Stimulated activated CD8-positive, alpha-beta memory T cell treated with anti-CD3 and anti-CD28 coated beads, Interleukin-7, amount 100 ng/mL, for 1 hour (primary cell): Measurements from ENCODE around the gene RPS8.
"Not testable (repeated sequence)": the region's sequence is repeated elsewhere in the genome, so short reads cannot be mapped to it uniquely, and the experiment has no call there.

ENCODE experiments used
- DNase-seq, 2 donors: peaks; one replicate each; pipeline ENCODE4 v3.0.0-alpha.2; 2020; ENCODE audit warnings: low read depth in 2 of 2

RPS8 gene

DNA sequence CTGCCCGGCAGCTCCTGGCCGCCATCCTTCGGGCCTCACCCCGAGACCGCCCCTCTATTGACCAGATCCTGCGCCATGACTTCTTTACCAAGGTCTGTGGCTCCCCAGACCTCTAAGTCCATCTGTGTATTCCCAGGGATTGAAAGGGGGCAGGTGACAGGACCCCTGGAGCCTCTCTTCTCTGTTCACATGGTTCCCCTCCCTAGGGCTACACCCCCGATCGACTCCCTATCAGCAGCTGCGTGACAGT is 27.6 kb downstream of the RPS8 start:
- DNase-seq: no peak

DNA sequence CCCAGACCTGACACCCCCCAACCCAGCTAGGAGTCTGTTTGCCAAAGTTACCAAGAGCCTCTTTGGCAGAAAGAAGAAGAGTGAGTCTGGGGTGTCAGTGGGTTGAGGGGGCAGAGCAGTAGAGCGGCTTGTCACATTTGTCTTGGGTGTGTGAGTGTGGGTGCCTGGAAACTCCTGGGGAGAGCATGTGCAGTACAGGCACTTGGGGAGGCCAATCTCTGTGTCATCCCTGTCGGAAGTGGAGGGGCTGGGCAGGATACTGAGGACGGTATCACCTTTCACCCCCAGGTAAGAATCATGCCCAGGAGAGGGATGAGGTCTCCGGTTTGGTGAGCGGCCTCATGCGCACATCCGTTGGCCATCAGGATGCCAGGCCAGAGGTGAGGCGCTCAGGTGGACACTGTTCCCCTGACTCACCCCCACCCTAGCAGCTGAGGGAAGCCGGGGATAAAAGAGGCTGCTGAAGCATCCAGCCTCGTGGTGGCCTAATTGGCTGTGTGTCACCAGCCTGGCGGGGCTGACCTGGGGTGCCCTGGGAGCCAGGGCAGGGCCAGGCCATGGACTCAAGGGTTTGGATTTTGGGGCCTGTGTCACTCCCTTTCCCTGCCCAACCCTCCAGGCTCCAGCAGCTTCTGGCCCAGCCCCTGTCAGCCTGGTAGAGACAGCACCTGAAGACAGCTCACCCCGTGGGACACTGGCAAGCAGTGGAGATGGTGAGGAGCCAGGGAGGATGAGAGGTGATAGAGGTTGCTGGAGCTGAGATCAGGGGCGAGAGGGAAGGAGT is 28.2 kb downstream of the RPS8 start:
- DNase-seq: no peak

DNA sequence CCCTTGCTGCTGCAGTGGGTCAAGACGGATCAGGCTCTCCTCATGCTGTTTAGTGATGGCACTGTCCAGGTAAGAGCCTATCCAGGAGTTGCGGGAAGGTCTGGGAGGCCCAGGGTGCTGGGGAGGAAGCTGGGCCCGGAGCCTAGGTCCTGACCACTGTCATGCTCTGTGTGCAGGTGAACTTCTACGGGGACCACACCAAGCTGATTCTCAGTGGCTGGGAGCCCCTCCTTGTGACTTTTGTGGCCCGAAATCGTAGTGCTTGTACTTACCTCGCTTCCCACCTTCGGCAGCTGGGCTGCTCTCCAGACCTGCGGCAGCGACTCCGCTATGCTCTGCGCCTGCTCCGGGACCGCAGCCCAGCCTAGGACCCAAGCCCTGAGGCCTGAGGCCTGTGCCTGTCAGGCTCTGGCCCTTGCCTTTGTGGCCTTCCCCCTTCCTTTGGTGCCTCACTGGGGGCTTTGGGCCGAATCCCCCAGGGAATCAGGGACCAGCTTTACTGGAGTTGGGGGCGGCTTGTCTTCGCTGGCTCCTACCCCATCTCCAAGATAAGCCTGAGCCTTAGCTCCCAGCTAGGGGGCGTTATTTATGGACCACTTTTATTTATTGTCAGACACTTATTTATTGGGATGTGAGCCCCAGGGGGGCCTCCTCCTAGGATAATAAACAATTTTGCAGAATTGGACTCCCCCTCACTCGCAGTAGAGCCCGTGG is 30.1 kb downstream of the RPS8 start:
- DNase-seq: no peak

DNA sequence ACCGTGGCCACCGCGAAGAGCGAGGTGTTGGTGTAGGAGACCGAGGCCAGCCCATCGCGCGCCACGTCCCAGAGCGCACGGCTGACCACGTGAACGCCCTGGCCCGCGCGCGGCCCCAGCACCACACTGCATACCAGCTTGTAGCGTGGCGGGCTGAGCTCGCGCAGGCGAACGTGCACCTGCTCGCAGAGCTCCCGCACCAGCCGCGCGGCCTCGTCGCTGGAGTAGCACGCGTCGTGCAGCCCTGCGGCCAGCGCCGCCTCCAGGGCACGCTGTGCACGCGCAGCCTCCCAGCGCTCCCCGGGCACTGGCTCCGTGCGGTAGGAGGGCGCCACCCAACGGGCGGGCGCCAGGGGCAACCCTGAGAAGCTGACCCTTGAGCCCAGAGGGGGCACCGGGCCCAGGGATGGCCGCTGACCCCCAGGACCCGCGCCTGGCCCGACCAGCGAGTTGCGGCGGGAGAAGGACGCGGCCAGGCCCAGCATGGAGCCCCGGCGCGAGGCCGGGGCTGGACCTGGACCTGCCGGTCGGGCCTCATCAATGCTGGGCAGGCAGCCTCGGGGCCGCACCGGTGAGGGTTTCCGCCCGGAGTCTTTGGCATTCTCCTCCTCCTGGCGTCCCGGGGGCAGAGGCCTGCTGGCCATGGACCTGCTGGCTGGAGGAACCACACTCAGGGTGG is 30.8 kb downstream of the RPS8 start:
- DNase-seq: no peak

DNA sequence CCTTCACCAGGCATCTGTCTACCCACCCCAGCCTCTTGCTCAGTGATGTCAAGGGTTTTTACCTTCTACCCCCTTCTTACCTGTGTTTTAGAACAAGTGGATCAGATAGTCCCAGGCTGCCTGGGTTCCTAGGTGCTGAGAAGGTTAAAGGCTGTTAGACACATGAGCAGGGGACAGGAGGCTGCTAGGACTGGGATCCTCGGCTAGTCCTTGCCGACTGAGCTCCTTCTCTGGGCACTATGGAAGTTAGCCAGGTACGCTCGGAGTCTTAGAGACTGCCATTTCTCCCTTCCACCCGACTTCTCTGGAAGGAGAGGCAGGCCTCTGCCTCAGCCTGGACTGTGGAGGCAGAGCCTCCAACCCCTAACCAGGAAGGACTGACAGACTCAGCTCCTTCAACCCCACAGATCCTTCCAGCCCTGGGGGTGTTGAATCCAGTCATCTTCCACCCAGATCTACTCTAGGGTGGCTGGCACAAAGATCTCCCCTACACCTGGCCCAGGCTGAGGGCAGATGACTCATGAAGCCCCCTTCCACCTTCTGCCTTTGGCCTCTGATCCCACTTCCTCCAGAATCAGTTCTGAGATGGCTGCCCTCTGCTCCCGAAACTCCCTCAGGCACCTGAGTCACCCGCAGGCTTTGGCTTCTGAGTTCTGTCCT is 31.5 kb downstream of the RPS8 start, which contains the start of gene DYNLT4:
DYNLT4 (minus strand) TSS at position 648 of the 660 bp plus-strand sequence. CDS start 683 bp downstream, outside the sequence.
- DNase-seq: no peak

DNA sequence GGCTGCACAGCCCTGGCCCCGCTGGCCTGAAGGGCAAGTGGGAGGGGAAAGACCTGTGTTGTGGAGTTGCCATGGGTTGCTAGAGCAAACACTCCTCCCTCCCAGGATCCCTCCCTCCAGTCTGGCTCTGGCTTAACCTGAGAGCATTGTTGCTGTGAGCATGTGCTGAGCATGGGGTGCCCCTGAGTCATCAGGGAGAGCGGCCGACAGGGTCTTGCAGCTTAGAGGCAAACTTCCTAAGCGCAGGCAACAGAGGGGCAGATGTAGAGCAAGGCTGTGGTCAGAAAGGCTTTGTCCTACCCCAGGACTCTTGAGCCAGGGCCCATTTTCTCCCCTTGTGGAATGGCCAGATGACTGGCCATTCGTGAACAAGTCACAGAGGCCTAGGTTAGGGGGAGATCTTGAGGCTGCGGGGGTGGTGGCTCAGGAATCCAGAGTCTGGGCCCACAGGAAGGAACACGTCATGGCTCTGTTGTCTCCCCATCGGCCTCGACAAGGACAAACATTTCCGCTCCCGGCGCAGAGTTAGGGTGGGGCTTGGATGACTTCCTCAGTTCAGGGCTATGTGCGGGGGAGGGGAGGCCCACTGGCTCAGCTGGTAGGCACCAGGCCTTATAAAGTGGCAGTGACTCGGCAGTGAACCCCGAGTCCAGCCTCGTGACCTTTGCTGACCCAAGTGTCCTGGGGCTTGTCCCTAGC is 32.2 kb downstream of the RPS8 start:
- peak; percentile 73 to 76 for DNase-seq

DNA sequence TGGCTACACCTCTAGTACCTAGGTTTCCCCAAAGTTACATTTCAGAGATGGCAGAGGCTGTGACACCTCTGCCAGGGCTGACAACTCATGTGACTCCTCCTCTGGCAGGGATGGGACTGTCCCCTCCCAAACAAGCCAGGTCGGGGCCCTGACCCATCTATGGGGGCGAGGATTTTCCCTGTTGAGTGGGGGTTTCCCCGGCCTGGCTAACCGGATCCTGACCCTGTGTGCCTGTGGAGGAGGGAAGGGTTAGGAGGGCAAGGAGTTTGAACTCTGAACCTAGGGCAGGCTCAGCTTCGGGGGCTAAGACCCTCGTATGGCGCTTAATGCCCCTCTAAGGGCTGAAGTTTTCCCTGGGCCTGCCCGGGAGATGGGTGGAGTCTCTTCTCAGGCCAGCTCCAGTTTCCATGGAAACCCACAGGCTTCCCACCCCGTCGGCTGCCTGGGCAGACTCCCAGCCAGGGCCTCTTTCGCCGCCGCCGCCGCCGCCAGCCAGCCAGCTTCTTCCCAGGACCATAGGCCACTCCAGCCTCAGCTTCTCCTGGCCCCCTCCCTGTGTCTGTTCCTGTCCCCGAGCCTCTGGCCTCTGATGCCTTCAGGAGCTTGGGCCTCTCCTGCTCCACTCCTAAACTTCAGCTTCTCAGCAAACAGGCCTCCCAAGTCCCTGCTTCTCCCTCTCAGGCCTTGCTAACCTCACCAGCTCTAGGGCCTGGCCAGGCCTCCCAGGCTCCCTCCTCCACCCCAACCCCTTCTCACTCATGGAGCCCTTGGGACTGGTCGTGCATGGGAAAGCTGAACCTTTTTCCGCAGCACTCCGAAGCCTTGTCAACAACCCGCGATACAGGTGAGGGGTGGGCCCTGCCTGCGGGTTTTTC is 33.0 kb downstream of the RPS8 start, which contains the start of gene BTBD19:
BTBD19 (plus strand) TSS at position 461 of the 875 bp plus-strand sequence; CDS start at position 759, 298 bp downstream.
- DNase-seq: no peak

DNA sequence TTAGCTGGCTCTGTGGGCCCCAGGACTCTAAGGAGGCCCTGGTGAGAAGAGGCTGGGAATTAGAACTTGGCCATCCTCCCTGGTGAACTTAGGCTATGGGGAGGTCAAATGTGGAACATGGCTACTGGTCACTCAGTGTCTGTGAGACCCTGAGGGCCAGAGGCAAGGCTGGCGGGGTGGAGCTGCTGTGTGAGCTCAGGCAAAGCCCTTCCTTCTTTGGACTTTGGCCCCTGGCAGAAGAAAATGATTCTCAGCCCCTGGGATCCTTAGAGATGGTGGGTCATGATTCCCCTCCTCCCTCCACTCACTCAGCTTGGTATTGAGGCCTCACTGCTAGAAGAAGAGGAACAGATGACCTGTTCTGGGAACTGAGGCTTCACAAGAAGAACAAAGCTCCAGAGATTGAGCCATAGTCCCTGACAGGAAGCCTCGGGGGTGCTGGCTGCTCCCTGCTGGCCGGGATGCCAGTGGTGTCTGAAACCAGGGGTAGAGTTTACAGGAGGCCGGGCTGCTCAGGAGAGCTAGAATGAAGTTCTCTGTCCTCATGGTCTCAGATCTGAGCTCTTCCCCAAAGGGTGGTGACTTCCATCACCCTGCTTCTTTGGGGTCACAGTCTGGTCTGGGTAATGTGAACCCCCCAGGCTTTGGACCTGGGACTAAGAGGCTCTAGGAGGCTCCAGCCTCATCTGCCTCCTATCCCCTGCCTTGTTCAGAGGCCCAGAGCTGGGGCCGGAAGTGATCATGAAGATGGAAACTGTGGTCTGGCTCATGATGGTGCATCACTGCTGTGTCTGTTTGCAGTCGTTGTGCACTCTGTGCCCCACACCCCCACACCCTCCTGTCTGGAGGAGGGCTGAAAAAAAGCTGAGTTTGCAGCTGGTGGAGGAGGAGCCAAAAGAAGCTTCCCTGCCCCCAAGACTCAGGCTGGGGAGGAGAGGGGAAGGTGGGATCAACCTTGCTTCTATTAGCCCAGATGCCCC is 33.9 kb downstream of the RPS8 start:
- DNase-seq: peak; percentile 62 to 64

DNA sequence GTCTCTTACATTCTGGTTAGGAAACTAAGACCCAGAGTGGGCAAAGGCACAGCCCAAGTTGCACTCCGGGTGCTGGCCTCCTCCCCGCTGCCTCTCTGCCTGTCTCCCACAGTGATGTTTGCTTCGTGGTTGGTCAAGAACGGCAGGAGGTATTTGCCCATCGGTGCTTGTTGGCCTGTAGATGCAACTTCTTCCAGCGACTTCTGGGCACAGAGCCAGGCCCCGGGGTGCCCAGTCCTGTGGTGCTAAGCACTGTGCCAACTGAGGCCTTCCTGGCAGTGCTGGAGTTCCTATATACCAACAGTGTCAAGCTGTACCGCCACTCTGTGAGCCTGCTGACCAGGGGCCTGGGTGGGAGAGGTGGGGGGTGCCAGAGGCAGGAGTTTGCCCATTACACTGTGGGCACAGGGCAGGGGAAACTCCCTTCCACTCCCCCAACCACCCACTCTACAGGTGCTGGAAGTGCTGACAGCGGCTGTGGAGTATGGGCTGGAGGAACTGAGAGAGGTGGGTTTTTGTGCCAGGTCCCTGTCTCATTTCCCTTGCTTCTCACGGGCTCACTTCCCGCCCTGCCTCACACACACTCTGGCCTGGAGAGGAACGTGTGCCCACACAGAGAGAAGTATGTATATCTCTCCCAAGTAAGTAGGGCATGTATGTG is 34.9 kb downstream of the RPS8 start:
- DNase-seq: no peak

DNA sequence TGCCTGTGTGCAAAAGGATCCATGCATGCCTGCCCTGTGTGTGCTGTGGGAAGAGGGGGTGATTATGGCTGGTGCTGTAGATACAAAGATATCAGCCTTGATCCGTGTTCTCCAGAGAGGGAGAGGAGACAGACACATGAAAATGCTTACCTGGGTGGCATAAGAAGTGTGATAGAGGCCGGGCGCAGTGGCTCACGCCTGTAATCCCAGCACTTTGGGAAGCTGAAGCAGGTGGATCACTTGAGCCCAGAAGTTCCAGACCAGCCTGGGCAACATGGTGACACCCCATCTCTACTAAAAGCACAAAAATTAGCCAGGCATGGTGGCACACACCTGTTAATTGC is 35.4 kb downstream of the RPS8 start:
- not testable (repeated sequence) for DNase-seq

DNA sequence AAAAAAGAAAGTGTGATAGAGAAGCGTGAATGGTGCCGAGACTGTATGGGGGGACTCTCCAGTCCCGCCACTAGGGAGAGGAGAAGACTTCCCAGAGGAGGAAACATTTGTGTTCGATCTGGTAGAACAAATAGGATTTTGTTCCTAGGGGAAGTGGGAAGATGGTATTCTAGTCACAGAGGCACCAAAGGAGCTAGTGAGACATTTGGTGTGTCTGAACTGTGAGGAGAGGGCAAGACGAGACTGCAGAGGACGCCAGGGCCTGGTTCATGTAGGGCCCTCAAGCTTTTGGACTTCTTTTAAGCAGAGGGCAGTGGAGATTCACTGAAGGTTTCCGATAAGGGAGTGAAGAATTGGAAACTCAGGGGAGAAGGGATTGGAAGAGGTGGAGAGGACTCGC is 35.9 kb downstream of the RPS8 start:
- DNase-seq: no peak

DNA sequence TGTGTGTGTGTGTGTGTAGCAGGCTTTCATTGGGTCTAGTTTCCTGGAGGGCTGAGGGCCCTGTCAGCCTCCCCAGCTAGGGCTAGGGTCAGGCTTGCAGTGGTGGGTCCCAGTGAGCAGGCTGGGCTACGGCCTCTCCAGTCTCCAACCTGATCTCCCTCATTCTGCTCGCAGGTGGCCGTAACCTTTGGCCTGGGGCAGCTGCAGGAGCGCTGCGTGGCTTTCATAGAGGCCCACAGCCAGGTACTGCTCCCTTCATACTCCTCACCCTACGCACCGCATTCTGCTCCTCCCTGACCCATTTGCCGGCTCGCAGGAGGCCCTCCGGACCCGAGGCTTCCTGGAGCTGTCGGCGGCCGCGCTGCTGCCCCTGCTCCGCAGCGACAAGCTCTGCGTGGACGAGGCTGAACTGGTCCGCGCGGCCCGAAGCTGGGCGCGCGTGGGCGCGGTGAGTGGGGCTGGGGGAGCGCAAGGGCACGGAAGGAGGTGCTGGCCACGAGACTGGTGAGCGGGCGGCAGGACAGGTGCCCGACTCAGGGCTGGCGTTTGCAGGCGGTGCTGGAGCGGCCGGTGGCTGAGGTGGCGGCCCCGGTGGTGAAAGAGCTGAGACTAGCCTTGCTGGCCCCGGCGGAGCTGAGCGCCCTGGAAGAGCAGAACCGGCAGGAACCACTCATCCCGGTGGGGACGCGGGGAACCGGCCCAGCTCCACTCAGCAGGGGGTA is 37.6 kb downstream of the RPS8 start:
- DNase-seq: no peak

DNA sequence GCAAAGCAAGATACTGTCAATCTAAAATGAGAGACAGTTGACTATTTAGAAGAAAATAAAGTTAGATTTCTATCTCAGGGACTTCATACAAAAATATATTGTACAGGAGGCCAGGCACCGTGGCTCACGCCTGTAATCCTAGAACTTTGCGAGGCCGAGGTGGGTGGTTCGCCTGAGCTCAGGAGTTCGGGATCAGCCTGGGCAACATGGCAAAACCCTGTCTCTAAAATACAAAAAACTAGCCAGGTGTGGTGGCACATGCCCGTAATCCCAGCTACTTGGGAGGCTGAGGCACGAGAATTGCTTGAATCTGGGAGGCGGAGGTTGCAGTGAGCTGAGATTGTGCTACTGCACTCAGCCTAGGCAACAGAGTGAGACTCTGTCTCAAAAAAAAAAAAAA is 40.6 kb downstream of the RPS8 start:
- not testable (repeated sequence) for DNase-seq

DNA sequence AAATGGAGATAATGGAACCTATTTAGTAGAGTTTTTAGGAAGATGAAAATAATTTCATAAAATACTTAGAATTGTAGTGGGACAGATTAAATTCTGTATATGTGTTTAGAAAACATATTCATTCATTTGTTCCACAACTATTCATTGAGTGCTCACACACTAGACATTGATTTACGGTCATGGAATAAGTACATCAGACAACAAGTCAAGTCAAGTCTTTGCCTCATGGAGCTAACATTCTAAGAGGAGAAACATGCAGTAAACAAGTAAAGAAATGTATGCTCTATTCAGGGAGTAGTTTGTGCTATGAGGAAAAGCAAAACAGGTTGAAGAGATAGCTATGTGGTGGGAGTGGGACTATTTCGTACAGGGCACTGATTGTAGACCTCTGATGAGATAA is 42.0 kb downstream of the RPS8 start:
- DNase-seq: no peak

DNA sequence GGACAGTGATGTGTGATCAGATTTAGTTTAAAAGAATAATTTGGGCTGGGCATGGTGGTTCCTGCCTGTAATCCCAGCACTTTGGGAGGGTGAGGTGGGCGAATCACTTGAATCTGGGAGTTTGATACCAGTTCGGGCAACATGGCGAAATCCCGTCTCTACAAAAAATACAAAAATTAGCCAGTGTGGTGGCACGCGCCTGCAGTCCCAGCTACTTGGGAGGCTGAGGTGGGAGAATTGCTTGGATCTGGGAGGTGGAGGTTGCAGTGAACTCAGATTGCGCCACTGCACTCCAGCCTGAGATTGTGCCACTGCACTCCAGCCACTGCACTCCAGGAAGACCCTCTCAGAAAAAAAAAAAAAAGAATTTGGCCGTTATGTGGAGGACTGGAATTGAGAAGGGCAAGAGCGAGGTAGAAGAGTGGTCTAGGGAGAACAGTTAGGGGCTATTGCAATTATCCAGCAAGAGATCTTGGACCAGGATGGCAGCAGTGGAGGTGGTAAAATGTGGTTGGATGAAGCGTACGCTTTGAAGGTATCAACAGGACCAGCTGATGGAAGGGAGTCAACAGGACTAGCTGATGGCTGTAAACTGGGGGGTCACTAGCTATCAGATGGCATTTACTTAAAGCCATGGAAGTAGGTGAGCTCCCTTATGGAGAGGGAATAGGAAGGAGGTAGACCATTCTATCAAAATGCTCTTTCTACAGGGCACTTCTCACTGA is 42.6 kb downstream of the RPS8 start:
- no peak for DNase-seq

DNA sequence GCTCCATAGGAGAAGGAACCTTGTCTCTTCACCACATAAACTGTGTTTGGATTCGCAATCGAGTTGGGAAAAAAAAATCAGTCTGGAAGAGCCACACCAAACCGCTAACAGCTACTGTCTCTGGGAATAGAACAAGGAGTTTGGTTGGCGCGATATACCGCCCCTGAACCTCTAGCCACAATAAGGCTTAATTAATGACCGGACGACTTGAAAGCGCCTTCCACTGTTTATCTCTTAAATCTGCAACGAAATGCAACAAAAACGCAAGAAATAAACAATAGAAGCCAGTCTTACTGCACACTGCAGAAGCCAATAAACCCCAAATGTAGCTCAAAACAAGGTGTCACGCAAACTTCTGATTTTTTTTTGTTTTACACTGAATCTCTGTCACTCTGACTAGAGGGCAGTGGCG is 43.9 kb downstream of the RPS8 start:
- no peak for DNase-seq

DNA sequence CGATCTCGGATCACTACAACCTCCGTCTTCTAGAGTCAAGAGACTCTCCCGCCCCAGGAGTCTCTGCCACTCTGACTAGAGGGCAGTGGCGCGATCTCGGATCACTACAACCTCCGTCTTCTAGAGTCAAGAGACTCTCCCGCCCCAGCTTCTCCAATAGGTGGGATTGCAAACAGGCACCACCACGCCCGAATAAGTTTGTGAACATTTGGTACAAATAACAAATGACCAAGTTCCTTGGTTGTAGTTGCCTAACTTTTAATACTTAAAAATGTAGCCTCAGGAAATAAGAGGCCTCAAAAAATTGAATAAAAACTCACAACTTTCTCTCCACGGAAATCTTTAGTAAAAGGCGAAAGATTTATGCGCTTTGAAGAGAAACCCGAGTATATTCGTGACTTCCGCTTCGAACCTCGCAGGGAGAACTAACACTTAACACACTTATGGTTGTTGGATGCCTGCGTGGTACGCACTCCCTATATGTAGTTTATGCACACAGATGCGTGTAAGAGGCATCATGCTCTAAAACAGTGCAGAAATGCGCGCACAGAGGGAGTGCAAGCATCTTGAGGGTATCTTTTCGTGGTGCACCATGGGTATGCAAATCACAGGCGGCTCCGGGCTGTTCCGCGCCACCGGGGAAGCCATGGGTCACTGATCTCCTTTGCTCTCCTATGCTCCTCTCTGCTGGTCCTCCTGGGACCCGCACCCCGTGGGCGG is 44.4 kb downstream of the RPS8 start:
- DNase-seq: peak; percentile 53 to 65
